A549 (cell line): Measurements from ENCODE around the gene DLG2. TPM values are rescaled to one million over a fixed set of nuclear protein-coding genes. Genes with fewer than 3 reads are reported as not detected.

ENCODE experiments used
- ATAC-seq, 2 experiments: fragments of 200-7000 bp in 1 of 2; fragments of >200 bp in 1 of 2; cut with Nextera tagmentation in 1 of 2; cut with Tn5 transposase in 1 of 2; 3 replicates each; pipeline versions ENCODE4 v1.8.0 to v1.9.1; 2018 to 2020; ENCODE audit warnings: mild to moderate bottlenecking in 1 of 2, moderate library complexity in 1 of 2
- CTCF ChIA-PET: fragments of 300-600 bp; sonication (Branson Sonifier 250); formaldehyde crosslinking; extraction: SDS; loops from one replicate; lab custom pipeline; 2021; ENCODE audit warnings: antibody characterized with exemption, inconsistent platforms; lab: Yijun Ruan, JAX
- POLR2A ChIA-PET: fragments of 350-600 bp; formaldehyde crosslinking; extraction: SDS; loops from one replicate; lab custom pipeline; 2021; ENCODE audit warnings: antibody characterized with exemption, inconsistent platforms; lab: Yijun Ruan, JAX
- DNase-seq, 2 experiments: peaks; one replicate each; pipeline versions ENCODE4 v3.0.0 to v3.0.0-alpha.2; 2011 to 2016; ENCODE audit warnings: low read depth in 1 of 2, low spot score in 1 of 2
- FAIRE-seq: peaks from 2 replicates; lab custom pipeline; 2011; peaks lifted over from hg19 to GRCh38; lab: Jason Lieb, UNC
- H3K27ac ChIP-seq, 2 experiments: fragments of >200 bp; sonication (Bioruptor Twin); formaldehyde crosslinking; 3 replicates each; pipeline ENCODE4 v1.5.1; 2016 to 2017
- H3K4me1 ChIP-seq: fragments of >200 bp; sonication (Bioruptor Twin); formaldehyde crosslinking; 3 replicates; pipeline ENCODE4 v1.6.1; 2016
- H3K4me2 ChIP-seq: fragments of >200 bp; sonication (Bioruptor Twin); formaldehyde crosslinking; 3 replicates; pipeline ENCODE4 v1.6.1; 2016
- H3K4me3 ChIP-seq: fragments of >200 bp; sonication (Bioruptor Twin); formaldehyde crosslinking; 3 replicates; pipeline ENCODE4 v1.5.1; 2016
- H3K9me3 ChIP-seq: fragments of >200 bp; sonication (Bioruptor Twin); formaldehyde crosslinking; 3 replicates; pipeline ENCODE4 v1.6.1; 2016
- CHD2 ChIP-seq: fragments of 150-350 bp; IDR thresholded peaks from 2 replicates; pipeline ENCODE4 v1.6.1; 2014; ENCODE audit warnings: low read length; ENCODE audit not compliant: partially characterized antibody
- EHMT2 ChIP-seq: fragments of 200-600 bp; sonication (generic); IDR thresholded peaks from 2 replicates; pipeline ENCODE4 v1.6.1; 2016; ENCODE audit warnings: antibody characterized with exemption, low read depth, mild to moderate bottlenecking, moderate library complexity
- GATA3 ChIP-seq: IDR thresholded peaks from 2 replicates; pipeline ENCODE4 v1.6.1; 2012; ENCODE audit warnings: borderline replicate concordance
- HDAC2 ChIP-seq: fragments of 200-600 bp; sonication (generic); IDR thresholded peaks from 2 replicates; pipeline ENCODE4 v1.6.1; 2016
- HEYL ChIP-seq: fragments of 250-450 bp; sonication (Bioruptor Pico); IDR thresholded peaks from 2 replicates; pipeline ENCODE4 v1.8.0; 2021; ENCODE audit warnings: mild to moderate bottlenecking, moderate library complexity
- HOXB5 ChIP-seq: fragments of 250-450 bp; sonication (Bioruptor Pico); IDR thresholded peaks from 2 replicates; pipeline ENCODE4 v1.5.0; 2020; ENCODE audit warnings: mild to moderate bottlenecking, moderate library complexity
- KDM1A ChIP-seq: fragments of 200-600 bp; sonication (generic); IDR thresholded peaks from 2 replicates; pipeline ENCODE4 v1.6.1; 2016; ENCODE audit warnings: low read depth, mild to moderate bottlenecking
- MAZ ChIP-seq: fragments of 150-350 bp; IDR thresholded peaks from 2 replicates; pipeline ENCODE4 v1.6.1; 2014; ENCODE audit warnings: antibody characterized with exemption, low read depth, low read length, borderline replicate concordance
- NR3C1 ChIP-seq: fragments of >200 bp; sonication (Bioruptor Twin); formaldehyde crosslinking; IDR thresholded peaks from 3 replicates; pipeline ENCODE4 v1.6.1; 2017
- REST ChIP-seq: fragments of 200-600 bp; sonication (generic); IDR thresholded peaks from 2 replicates; pipeline ENCODE4 v1.6.1; 2016; ENCODE audit warnings: antibody characterized with exemption, mild to moderate bottlenecking, moderate library complexity
- SMC3 ChIP-seq: fragments of >200 bp; sonication (Bioruptor Twin); formaldehyde crosslinking; IDR thresholded peaks from 3 replicates; pipeline ENCODE4 v1.6.1; 2018; ENCODE audit warnings: inconsistent platforms
- WGBS: methylation state at CpG from one replicate; pipeline ENCODE4 v1.1.6; 2017; ENCODE audit errors: missing lambda C conversion rate; 5-methylcytosine and 5-hydroxymethylcytosine counted together
- polyA plus RNA-seq, 4 experiments: library from polyadenylated mRNA; depleted of rRNA in 3 of 4; stranded (reverse); fragments of >200 nt; fragmentation: RNase III in 1 of 4; extraction: RNeasy Plus Mini Kit Qiagen cat#74134 plus additional on column Dnase treatment in 1 of 4; gene quantifications; 2 replicates in 3 of 4; 3 replicates in 1 of 4; pipeline ENCODE4 v1.2.3, GENCODE V29; 2011 to 2017
- TF ChIP-seq, protein P1 (sequence below): IDR thresholded peaks from 2 replicates; pipeline ENCODE4 v1.6.1; 2012; ENCODE audit warnings: low read depth, borderline replicate concordance
- TF ChIP-seq, protein P2 (sequence below): fragments of >200 bp; sonication (Bioruptor Twin); formaldehyde crosslinking; IDR thresholded peaks from 3 replicates; pipeline ENCODE4 v1.5.1; 2016

DLG2 gene
- polyA plus RNA-seq, 2 of the 4 experiments (the other 2 are of a cell fraction), result 0.26 to 0.79 TPM

DNA sequence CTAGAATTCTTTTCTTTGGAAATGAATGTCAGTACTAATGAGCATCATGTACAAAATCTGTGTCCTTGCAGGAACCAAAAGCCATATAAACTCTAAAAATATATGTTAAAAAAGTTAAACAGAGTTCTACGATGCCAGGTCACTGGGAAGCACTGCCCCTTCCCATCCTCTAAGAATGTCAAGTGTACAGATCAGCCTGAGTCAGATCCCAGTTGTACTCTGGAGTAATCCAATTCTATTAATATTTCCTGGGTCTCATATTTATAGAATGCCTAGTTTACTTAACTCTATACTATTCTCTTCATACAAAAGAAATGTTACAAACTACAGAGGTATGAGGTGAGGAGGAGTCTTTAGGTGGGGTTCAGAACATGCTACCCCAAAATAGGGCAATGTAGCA, 460.1 kb downstream of the DLG2 start (continued):
- no peak for TF ChIP-seq REST
- TF ChIP-seq, protein P1, sequence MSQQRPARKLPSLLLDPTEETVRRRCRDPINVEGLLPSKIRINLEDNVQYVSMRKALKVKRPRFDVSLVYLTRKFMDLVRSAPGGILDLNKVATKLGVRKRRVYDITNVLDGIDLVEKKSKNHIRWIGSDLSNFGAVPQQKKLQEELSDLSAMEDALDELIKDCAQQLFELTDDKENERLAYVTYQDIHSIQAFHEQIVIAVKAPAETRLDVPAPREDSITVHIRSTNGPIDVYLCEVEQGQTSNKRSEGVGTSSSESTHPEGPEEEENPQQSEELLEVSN, result no peak

- DNase-seq, result no peak
- Histone ChIP-seq H3K4me3 (no peak overlapping the region), H3K9me3 (no peaks in the 10 kb centered on the region), H3K4me1 (peaks cover 16% of the 10 kb centered on the region), H3K4me2 (no peak overlapping the region), H3K27ac (no peak overlapping the region)
- FAIRE-seq, result no peak
- no peak for ATAC-seq
- TF ChIP-seq CHD2, result no peak
- TF ChIP-seq HDAC2, result no peak
- no peak for TF ChIP-seq REST
- TF ChIP-seq MAZ, result no peak
- TF ChIP-seq SMC3, result no peak
- no peak for TF ChIP-seq EHMT2
- TF ChIP-seq HOXB5, result no peak
- TF ChIP-seq NR3C1, result no peak
- no peak for TF ChIP-seq GATA3
- TF ChIP-seq HEYL (CRISPR knock-in tag), result no peak
- POLR2A ChIA-PET, result no interaction called here
- CTCF ChIA-PET, result interaction anchor here (1.2 to 1.6 kb wide), 2 partner anchors 12 to 16 kb away, joined by 3 read pairs; no protein-coding TSS in a partner anchor
- 45% methylated on average over 2 of the region's 2 CpGs for WGBS
Measured at GRCh38 chr11:85165819-85166218, 461.3 kb downstream of the DLG2 start.

DNA sequence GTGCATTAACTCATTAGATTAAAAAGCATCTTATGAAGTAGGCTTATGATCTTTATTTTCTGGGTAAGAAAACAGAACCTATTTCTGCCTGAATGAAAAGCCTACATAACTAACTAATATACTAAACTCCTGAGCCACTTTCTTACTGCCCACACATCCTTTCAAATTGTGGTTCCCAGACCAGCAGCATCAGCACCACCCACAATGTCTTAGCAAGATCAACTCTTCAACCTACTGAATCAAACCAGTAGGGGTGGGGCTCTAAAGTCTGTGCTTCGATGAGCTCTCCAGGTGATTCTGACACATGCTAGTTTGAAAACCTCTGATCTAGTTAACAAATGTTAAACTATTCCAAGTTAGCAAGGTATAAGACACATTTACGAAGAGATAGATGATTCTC, 462.4 kb downstream of the DLG2 start:
- CTCF ChIA-PET, result interaction anchor here (1.2 to 1.6 kb wide), 2 partner anchors 11 to 17 kb away, joined by 3 read pairs; no protein-coding TSS in a partner anchor
- TF ChIP-seq KDM1A, result no peak
- TF ChIP-seq, protein P2, sequence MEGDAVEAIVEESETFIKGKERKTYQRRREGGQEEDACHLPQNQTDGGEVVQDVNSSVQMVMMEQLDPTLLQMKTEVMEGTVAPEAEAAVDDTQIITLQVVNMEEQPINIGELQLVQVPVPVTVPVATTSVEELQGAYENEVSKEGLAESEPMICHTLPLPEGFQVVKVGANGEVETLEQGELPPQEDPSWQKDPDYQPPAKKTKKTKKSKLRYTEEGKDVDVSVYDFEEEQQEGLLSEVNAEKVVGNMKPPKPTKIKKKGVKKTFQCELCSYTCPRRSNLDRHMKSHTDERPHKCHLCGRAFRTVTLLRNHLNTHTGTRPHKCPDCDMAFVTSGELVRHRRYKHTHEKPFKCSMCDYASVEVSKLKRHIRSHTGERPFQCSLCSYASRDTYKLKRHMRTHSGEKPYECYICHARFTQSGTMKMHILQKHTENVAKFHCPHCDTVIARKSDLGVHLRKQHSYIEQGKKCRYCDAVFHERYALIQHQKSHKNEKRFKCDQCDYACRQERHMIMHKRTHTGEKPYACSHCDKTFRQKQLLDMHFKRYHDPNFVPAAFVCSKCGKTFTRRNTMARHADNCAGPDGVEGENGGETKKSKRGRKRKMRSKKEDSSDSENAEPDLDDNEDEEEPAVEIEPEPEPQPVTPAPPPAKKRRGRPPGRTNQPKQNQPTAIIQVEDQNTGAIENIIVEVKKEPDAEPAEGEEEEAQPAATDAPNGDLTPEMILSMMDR, result no peak

More for the DNA sequence above, 462.4 kb downstream of the DLG2 start:
- no peak overlapping the region for H3K4me2 ChIP-seq
- no peak overlapping the region for H3K27ac ChIP-seq
- H3K9me3 ChIP-seq, result no peaks in the 10 kb centered on the region
- POLR2A ChIA-PET, result no interaction called here
- no peak for DNase-seq
- 54% methylated on average over 2 of the region's 2 CpGs for WGBS
- no peak for ATAC-seq
- peaks cover 5% of the 10 kb centered on the region for H3K4me1 ChIP-seq
- FAIRE-seq, result no peak
- no peak overlapping the region for H3K4me3 ChIP-seq
